DOHH2 (cell line): ENCODE results near the gene ZNF263.

Experiments used
- H3F3A ChIP-seq: fragments of 200-600 bp; sonication (generic), shearing (Covaris generic); 2 replicates; pipeline ENCODE4 v1.6.0; 2016; ENCODE audit warnings: antibody characterized with exemption, mild to moderate bottlenecking; ENCODE audit not compliant: control insufficient read depth, insufficient read depth
- H3K27ac ChIP-seq: fragments of 200-600 bp; sonication (generic); 2 replicates; pipeline ENCODE4 v1.5.1; 2014; ENCODE audit warnings: low read depth, mild to moderate bottlenecking, low read length, moderate library complexity
- H3K27me3 ChIP-seq: fragments of 200-600 bp; sonication (generic); 2 replicates; pipeline ENCODE4 v1.6.1; 2014; ENCODE audit warnings: mild to moderate bottlenecking, low read length, mixed read lengths; ENCODE audit not compliant: control insufficient read depth
- H3K36me3 ChIP-seq: fragments of 200-600 bp; sonication (generic); 2 replicates; pipeline ENCODE4 v1.6.1; 2014; ENCODE audit warnings: mild to moderate bottlenecking, low read length, moderate library complexity, mixed read lengths; ENCODE audit not compliant: control insufficient read depth
- H3K4me1 ChIP-seq: fragments of 200-600 bp; sonication (generic); 2 replicates; pipeline ENCODE4 v1.6.1; 2014; ENCODE audit warnings: mild to moderate bottlenecking, low read length, mixed read lengths; ENCODE audit not compliant: control insufficient read depth
- H3K4me2 ChIP-seq: fragments of 200-600 bp; sonication (generic); 2 replicates; pipeline ENCODE4 v1.6.0; 2014; ENCODE audit warnings: mild to moderate bottlenecking, low read length, moderate library complexity
- H3K4me3 ChIP-seq: fragments of 200-600 bp; sonication (generic); 2 replicates; pipeline ENCODE4 v1.5.1; 2014; ENCODE audit warnings: mild to moderate bottlenecking, low read length, mixed read lengths
- H3K79me2 ChIP-seq: fragments of 200-600 bp; sonication (generic); 2 replicates; pipeline ENCODE4 v1.6.1; 2014; ENCODE audit warnings: mild to moderate bottlenecking, low read length, mixed read lengths; ENCODE audit not compliant: control insufficient read depth
- H3K9me2 ChIP-seq: fragments of 200-600 bp; sonication (generic); replicated peaks from 2 replicates; pipeline ENCODE4 v1.6.1; 2014; ENCODE audit warnings: mild to moderate bottlenecking, low read length, mixed read lengths; ENCODE audit not compliant: control insufficient read depth
- H3K9me3 ChIP-seq: fragments of 200-600 bp; sonication (generic); 2 replicates; pipeline ENCODE4 v1.6.1; 2014; ENCODE audit warnings: antibody characterized with exemption, low read length, mixed read lengths; ENCODE audit not compliant: control insufficient read depth, insufficient read depth
- H4K20me1 ChIP-seq: fragments of 200-600 bp; sonication (generic); 2 replicates; pipeline ENCODE4 v1.6.0; 2014; ENCODE audit warnings: low read depth, mild to moderate bottlenecking, antibody characterized with exemption, low read length, moderate library complexity; ENCODE audit not compliant: control insufficient read depth, insufficient read depth
- CTCF ChIP-seq: fragments of 200-600 bp; sonication (generic); IDR thresholded peaks from one replicate; pipeline ENCODE4 v1.5.1; 2014; ENCODE audit warnings: antibody characterized with exemption, mild to moderate bottlenecking, low read depth, low read length; ENCODE audit not compliant: poor library complexity, severe bottlenecking
- EZH2phosphoT487 ChIP-seq: fragments of 200-600 bp; sonication (generic); IDR thresholded peaks from 2 replicates; pipeline ENCODE4 v1.6.1; 2017; ENCODE audit warnings: borderline replicate concordance, mild to moderate bottlenecking, antibody characterized with exemption, low read length, moderate library complexity, mixed read lengths

The ZNF263 gene

GRCh38 chr16:3328643-3329042 is 45.4 kb downstream of the ZNF263 start:
- Histone ChIP-seq H3K27me3 (no peaks in the 10 kb centered on the region), H3K9me2 (no peaks in the 10 kb centered on the region), H3K4me1 (no peaks in the 10 kb centered on the region), H3K4me2 (no peak overlapping the region), H3K36me3 (no peaks in the 10 kb centered on the region), H3K79me2 (no peaks in the 10 kb centered on the region), H3K4me3 (no peak overlapping the region), H3K9me3 (no peaks in the 10 kb centered on the region), H3K27ac (no peak overlapping the region), H3F3A (no peaks in the 10 kb centered on the region), H4K20me1 (no peaks in the 10 kb centered on the region)
- TF ChIP-seq CTCF (no peak), EZH2phosphoT487 (no peak)
